ENCODE data around the gene FBXO31. TPM values are rescaled to one million over a fixed set of nuclear protein-coding genes. Genes with fewer than 3 reads are reported as not detected.

FBXO31 gene
- total RNA-seq, 1 donor from 2014 or later: 5.8 TPM

DNA sequence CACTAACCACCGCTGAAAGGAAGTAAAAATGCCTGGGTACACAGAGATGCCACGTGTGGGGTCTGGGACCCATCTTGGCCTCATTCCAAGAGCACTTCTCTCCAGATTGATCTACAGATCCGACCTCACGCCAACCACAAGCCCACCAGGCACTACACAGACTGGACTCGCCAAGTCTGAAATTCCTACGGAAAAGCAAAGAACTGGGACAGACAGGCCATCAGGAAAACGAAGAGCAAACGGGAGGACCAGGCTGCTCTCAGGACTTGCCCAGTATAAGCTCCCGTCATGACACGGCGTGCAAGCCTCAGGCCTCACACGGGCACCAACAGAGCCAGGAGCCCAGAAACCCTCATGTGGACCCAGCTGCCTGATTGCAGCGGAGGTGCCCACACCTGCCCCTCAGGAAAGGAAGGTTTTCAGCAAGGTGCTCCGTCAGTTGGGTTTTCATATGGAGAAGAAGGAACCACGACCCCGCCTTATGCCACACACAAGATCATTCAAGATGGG is 46.3 kb downstream of the FBXO31 start:
- no peak for DNase-seq (ENCODE audit: low spot score)
- no peaks in the 10 kb centered on the region for H3K36me3 ChIP-seq
- peaks cover 12% of the 10 kb centered on the region for H3K36me3 Mint-ChIP-seq

DNA sequence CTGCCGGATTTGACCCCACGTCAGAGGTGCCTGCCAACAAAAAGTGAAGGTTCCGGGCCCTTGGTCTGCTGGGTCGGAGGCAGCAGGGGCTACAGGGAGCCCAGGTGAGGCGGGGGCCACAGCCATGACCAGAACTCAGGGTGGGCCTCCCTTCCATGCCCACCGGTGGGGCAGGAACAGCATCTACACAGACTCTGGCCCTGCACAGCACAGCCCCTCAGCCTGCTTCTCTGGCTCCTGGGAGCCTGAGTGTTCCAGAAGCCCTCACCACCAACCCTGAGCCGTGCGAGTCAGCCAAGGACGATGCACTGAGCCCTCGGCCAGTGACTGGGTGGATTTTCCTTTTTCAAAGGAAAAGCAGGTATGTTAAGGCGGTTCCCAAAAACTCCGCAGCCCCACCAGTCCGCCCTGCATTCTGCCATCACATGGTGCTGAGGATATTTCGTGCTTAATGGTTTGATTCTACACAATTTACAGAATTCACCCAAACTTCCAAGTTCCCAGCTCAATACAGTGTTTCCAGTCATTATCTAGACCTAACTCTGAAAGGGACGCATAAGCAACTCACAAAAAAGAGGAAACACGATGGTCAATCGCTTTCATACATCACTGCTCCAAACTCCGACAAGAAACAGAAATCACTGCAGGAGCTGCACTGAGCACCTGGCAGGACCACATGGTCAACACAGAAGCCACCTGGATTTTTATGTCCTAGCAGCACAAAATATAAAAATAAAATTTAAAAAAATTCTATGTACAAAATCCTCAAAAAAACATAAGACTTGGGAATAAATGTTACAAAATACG is 46.9 kb downstream of the FBXO31 start:
- Histone ChIP-seq H3K9ac (no peak overlapping the region), H3F3A (ENCODE audit: low read depth) (no peaks in the 10 kb centered on the region), H3K4me1 (no peaks in the 10 kb centered on the region), H3K79me2 (ENCODE audit: low read depth) (no peaks in the 10 kb centered on the region), H3K9me3 (ENCODE audit: low read depth) (no peaks in the 10 kb centered on the region), H3K27me3 (no peaks in the 10 kb centered on the region), H3K4me3 (no peak overlapping the region), H3K36me3 (no peaks in the 10 kb centered on the region), H2AFZ (replicated peaks) (no peak overlapping the region), H4K20me1 (ENCODE audit: low read depth) (no peaks in the 10 kb centered on the region), H3K27ac (no peak overlapping the region), H3K4me2 (no peak overlapping the region)
- Mint-ChIP-seq H3K9me3 (no peaks in the 10 kb centered on the region), H3K4me1 (no peaks in the 10 kb centered on the region), H3K27ac (no peak overlapping the region), H3K4me3 (no peak overlapping the region), H3K27me3 (ENCODE audit: insufficient read depth, low read depth) (peaks cover 4% of the 10 kb centered on the region), H3K36me3 (peaks cover 11% of the 10 kb centered on the region)
- no peak for TF ChIP-seq EZH2 (IDR thresholded peaks at IDR 0.05)
- TF ChIP-seq, protein P1, sequence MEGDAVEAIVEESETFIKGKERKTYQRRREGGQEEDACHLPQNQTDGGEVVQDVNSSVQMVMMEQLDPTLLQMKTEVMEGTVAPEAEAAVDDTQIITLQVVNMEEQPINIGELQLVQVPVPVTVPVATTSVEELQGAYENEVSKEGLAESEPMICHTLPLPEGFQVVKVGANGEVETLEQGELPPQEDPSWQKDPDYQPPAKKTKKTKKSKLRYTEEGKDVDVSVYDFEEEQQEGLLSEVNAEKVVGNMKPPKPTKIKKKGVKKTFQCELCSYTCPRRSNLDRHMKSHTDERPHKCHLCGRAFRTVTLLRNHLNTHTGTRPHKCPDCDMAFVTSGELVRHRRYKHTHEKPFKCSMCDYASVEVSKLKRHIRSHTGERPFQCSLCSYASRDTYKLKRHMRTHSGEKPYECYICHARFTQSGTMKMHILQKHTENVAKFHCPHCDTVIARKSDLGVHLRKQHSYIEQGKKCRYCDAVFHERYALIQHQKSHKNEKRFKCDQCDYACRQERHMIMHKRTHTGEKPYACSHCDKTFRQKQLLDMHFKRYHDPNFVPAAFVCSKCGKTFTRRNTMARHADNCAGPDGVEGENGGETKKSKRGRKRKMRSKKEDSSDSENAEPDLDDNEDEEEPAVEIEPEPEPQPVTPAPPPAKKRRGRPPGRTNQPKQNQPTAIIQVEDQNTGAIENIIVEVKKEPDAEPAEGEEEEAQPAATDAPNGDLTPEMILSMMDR (IDR thresholded peaks at IDR 0.05): no peak
- no peak for TF ChIP-seq EZH2phosphoT487 (IDR thresholded peaks at IDR 0.05)
- DNase-seq (ENCODE audit: low spot score): no peak

More for the DNA sequence above, 46.3 kb downstream of the FBXO31 start:
- Histone ChIP-seq H3K4me3 (no peak overlapping the region), H3K9me3 (ENCODE audit: low read depth) (no peaks in the 10 kb centered on the region), H3F3A (ENCODE audit: low read depth) (no peaks in the 10 kb centered on the region), H3K4me2 (no peak overlapping the region), H2AFZ (replicated peaks) (no peak overlapping the region), H3K9ac (no peak overlapping the region), H3K27me3 (no peaks in the 10 kb centered on the region), H3K4me1 (no peaks in the 10 kb centered on the region), H4K20me1 (ENCODE audit: low read depth) (no peaks in the 10 kb centered on the region), H3K27ac (no peak overlapping the region), H3K79me2 (ENCODE audit: low read depth) (no peaks in the 10 kb centered on the region)
- Mint-ChIP-seq H3K4me1 (no peaks in the 10 kb centered on the region), H3K9me3 (no peaks in the 10 kb centered on the region), H3K4me3 (no peak overlapping the region), H3K27ac (no peak overlapping the region), H3K27me3 (ENCODE audit: insufficient read depth, low read depth) (peaks cover 4% of the 10 kb centered on the region)
- TF ChIP-seq EZH2 (IDR thresholded peaks at IDR 0.05) (no peak), EZH2phosphoT487 (IDR thresholded peaks at IDR 0.05) (no peak)
- TF ChIP-seq, protein P1 (IDR thresholded peaks at IDR 0.05): no peak

DNA sequence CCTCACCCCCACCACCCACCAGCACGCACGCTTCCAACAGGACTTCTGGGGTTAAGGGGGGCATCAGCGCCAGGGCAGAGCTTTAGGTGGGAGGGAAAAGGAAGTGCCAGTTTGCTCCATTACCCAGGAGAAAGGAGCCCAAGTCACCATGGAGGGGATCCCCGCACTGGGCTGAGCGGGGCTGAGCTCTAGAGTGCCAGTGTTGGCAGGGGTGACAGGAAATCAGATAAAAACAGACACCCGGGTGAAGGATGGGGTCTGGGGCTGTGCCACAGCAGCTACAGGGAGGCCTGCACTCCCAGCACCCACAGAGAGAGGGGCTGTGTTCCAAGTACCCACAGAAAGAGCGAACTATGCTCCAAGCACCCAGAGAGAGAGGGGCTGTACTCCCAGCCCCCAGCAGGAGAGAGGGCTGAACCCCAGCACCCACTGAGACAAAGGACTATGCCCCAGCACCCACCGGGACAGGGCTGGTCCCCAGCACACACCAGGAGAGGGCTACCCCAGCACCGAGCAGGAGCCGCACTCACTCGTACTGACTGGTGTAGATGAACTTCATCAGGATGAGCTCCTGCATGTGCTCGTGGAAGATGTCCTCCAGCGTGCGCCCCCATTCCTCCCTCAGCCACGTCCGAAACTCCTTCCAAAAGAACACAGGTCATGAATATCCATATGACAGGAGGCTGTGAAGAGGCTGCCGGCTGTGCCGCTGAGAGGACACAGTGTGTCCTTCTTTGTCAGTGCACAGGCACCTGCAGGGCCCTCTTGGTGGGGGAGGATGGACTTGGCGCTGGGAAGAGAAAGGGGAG is 47.7 kb downstream of the FBXO31 start:
- Histone ChIP-seq H3K4me2 (no peak overlapping the region), H3K79me2 (ENCODE audit: low read depth) (no peaks in the 10 kb centered on the region), H3K4me3 (no peak overlapping the region), H3F3A (ENCODE audit: low read depth) (no peaks in the 10 kb centered on the region), H4K20me1 (ENCODE audit: low read depth) (no peaks in the 10 kb centered on the region), H3K4me1 (no peaks in the 10 kb centered on the region), H3K27me3 (no peaks in the 10 kb centered on the region), H3K9me3 (ENCODE audit: low read depth) (no peaks in the 10 kb centered on the region), H3K9ac (no peak overlapping the region), H2AFZ (replicated peaks) (no peak overlapping the region), H3K27ac (no peak overlapping the region), H3K36me3 (no peaks in the 10 kb centered on the region)
- no peaks in the 10 kb centered on the region for H3K4me1 Mint-ChIP-seq
- no peak overlapping the region for H3K4me3 Mint-ChIP-seq
- no peak for DNase-seq (ENCODE audit: low spot score)
- H3K27ac Mint-ChIP-seq: peak overlapping the region; percentile 87
- H3K36me3 Mint-ChIP-seq: peaks cover 10% of the 10 kb centered on the region
- peaks cover 2% of the 10 kb centered on the region for H3K27me3 Mint-ChIP-seq (ENCODE audit: insufficient read depth, low read depth)
- H3K9me3 Mint-ChIP-seq: no peaks in the 10 kb centered on the region
- TF ChIP-seq EZH2phosphoT487 (IDR thresholded peaks at IDR 0.05) (no peak), EZH2 (IDR thresholded peaks at IDR 0.05) (no peak)
- TF ChIP-seq, protein P1 (IDR thresholded peaks at IDR 0.05): no peak

Measured in neural progenitor cell (in vitro differentiated cells).